Astrocyte (in vitro differentiated cells and primary cell): ENCODE data around the gene SUPT4H1.

Source experiments
- EZH2 ChIP-seq: IDR thresholded peaks from 2 replicates; pipeline ENCODE4 v1.6.1; 2012; ENCODE audit warnings: mild to moderate bottlenecking, low read length, inconsistent platforms; ENCODE audit not compliant: insufficient read depth
- TF ChIP-seq, protein P1 (sequence below): IDR thresholded peaks from 2 replicates; pipeline ENCODE4 v1.5.1; 2011; ENCODE audit warnings: low read depth, mild to moderate bottlenecking, inconsistent platforms, low read length, moderate library complexity; ENCODE audit not compliant: insufficient read depth

DNA sequence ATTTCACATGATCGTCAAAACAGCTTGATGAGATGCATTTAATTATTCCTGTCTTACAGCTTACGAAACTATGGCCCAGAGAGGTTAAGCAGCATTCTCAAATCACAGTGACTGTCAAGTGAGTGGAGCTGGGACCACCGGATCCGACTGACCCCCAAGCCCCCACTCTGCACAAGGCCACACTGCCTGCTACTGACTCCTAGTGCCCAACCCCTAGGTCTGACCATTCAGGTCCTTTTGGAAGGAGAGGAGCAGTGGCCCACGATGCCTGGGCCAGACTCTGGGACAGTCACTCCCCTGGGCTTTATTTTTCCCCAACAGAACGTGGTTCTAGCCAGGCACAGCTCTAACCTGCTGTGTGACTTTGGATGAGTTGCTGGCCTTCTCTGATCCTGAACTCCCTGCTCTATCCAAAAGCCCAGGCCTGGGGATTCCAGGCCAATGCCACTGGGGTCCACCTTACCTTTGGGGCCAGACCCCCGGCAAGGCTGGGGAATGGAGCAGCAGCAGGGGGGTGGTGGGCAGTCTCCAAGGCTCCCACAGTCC lies 33.3 kb downstream of the SUPT4H1 start:
- TF ChIP-seq, protein P1, sequence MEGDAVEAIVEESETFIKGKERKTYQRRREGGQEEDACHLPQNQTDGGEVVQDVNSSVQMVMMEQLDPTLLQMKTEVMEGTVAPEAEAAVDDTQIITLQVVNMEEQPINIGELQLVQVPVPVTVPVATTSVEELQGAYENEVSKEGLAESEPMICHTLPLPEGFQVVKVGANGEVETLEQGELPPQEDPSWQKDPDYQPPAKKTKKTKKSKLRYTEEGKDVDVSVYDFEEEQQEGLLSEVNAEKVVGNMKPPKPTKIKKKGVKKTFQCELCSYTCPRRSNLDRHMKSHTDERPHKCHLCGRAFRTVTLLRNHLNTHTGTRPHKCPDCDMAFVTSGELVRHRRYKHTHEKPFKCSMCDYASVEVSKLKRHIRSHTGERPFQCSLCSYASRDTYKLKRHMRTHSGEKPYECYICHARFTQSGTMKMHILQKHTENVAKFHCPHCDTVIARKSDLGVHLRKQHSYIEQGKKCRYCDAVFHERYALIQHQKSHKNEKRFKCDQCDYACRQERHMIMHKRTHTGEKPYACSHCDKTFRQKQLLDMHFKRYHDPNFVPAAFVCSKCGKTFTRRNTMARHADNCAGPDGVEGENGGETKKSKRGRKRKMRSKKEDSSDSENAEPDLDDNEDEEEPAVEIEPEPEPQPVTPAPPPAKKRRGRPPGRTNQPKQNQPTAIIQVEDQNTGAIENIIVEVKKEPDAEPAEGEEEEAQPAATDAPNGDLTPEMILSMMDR = no peak
- TF ChIP-seq EZH2 = no peak
